HS-27A (cell line): ENCODE results near the gene SOWAHB.

Source experiments
- DNase-seq: peaks from one replicate; pipeline ENCODE4 v3.0.0-alpha.2; 2012; ENCODE audit warnings: low read depth, missing footprints

The SOWAHB gene

GRCh38 chr4:76897536-76898384 lies at the start of gene SOWAHB:
SOWAHB (minus strand) TSS chr4:76898144; CDS start chr4:76897849, 295 bp downstream.
- DNase-seq, result no peak

- DNase-seq, result no peak
Observed at GRCh38 chr4:76947369-76947768, 49.4 kb upstream of the SOWAHB start.

DNA sequence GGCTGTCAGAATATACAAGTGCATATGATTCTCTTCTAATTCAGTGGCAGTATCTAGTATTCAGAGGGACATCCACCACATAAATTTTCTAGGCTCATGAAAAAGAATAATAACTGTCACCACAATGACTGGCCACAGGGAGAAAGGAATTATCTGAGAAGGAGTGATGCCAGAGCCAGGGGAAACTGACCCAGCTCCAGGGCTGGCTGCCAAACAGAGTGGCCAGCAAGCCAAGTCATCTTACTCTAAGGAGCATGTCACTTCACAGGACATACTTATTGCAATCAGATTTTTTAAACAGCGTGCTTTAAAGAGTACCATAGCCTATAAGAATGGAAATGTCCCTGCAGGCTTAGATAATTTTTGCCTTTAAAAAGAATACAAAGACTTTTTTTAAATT lies 45.8 kb upstream of the SOWAHB start:
- DNase-seq, result no peak

- DNase-seq, result no peak
Observed at GRCh38 chr4:76943129-76943620, 45.2 kb upstream of the SOWAHB start.

- DNase-seq, result no peak
Observed at GRCh38 chr4:76939184-76939583, 41.2 kb upstream of the SOWAHB start.

GRCh38 chr4:76931576-76932276 lies 33.8 kb upstream of the SOWAHB start:
- DNase-seq, result no peak

GRCh38 chr4:76931087-76931486 lies 33.1 kb upstream of the SOWAHB start:
- DNase-seq, result no peak

DNA sequence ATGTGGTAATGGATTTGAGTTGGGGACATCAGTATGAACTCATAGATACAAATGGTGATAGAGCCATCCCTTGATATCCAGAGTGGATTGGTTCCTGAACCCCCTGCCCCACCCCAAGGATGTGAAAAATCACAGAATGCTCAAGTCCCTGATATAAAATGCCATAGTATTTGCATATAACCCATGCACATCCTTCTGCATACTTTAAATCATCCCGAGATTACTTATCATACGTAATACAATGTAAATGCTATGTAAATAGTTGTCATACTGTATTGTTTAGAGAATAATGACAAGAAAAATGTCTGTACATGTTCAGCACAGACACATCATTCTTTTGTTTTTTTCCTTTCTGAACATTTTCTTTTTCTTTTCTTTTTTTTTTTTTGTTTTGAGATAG lies 32.7 kb upstream of the SOWAHB start:
- no peak for DNase-seq

GRCh38 chr4:76926841-76927240 lies 28.9 kb upstream of the SOWAHB start:
- DNase-seq, result no peak

GRCh38 chr4:76923619-76924357 lies 25.8 kb upstream of the SOWAHB start:
- DNase-seq, result no peak

GRCh38 chr4:76920715-76921114 lies 22.8 kb upstream of the SOWAHB start:
- no peak for DNase-seq

GRCh38 chr4:76909711-76910110 lies 11.8 kb upstream of the SOWAHB start:
- no peak for DNase-seq

DNA sequence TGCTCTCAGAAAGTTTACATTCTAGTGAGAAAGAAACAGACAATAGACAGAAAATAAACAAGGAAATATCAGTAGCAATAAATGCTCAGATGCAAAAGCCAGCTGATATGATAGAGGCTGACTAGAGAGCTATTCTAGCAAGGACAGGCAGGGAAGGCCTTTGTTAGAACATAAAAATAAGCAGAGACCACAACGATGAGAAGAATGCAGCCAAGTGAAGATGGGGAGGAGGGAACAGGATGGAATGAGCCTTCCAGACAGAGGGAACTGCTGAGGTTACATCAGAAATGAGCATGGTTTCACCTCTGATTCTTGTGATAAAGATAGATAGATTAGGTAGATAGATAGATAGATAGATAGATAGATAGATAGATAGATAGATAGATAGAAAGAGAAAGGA lies 7.6 kb upstream of the SOWAHB start:
- DNase-seq, result peak; percentile 26

DNA sequence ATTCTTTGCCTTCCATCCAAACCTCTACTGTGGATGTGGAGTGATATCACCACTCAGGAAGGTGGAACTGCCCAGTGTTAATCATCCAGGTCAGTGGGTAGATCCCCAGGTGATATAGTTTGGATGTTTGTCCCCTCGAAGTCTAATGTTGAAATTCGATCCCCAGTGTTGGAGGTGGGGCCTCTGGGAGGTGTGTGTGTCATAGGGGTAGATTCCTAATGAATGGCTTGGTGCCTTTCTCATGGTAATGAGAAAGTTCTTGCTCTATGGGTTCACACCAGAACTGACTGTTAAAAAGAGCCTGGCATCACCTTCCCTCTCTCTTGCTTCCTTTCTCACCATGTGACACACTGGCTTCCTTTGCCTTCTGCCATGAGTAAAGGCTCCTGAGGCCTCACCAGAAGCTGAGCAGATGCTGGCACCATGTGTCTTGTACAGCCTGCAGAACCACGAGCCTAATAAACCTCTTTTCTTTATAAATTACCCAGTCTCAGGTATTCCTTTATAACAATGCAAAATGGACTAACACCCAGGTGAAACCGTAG lies 6.8 kb upstream of the SOWAHB start:
- DNase-seq, result no peak

DNA sequence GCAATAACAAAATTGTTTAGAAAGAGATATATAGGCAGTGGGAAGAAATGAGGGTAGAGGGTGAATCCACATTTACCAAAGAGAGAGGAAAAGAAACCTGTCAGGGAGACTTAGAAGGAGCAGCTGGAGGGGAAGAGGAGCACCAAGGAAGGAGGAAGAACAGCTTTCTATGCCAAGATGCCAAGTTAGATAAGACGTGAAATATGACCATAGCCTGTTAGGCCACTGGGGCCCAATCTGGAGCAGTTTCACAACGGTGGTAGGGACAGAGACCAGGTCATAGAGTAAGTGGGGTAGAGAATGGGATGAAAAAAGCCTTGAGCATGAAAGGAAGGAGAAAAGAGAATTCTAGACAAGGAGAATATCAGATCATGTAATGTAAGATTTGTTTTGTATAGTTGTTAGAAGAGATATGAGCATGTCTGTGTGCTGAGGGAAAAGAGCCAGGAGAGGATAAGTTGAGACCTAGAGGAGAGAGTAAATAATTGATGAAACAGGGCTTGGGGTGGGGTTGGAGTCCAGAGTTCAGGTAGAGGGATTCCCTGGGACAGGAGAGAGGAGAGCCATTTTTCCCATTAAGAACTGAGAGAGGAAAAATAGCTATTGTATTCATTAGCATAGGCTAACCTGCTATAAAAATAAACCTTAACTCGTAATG lies 4.4 kb upstream of the SOWAHB start:
- no peak for DNase-seq

DNA sequence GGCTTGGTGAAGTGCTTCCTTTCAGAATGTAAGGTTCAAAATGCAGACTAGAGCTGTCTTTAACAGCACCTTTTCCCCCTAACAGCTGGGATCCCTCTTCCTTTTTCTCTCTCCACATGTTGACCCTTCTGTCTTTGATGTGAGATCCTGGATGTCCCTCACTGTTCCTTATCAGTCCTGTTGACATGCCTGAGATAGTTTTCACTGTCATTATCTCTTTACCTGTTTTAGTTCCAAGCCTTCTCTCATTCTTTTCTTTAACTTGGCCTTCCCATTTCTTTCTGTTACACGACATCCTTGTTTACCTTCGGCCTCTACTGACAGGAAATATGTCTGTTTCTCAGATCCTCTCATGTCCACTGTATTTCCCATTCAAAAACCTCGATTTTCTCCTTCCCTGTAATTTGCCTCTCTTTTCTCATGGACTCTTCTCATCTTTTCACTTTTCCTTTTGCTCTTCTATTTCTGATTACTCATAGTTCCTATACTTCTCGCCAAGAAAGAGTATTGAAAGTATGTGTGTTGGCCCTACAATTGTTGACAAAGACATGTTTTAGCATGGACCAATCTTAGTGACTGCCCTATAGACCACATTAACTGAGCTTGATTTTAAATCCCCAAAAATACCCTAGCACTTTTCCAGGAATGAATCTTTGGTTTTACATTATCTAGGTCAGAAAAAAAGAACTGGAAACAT lies 1.2 kb upstream of the SOWAHB start:
- DNase-seq, result no peak

GRCh38 chr4:76898385-76898692 lies 395 bp upstream of the SOWAHB start:
- DNase-seq, result no peak

DNA sequence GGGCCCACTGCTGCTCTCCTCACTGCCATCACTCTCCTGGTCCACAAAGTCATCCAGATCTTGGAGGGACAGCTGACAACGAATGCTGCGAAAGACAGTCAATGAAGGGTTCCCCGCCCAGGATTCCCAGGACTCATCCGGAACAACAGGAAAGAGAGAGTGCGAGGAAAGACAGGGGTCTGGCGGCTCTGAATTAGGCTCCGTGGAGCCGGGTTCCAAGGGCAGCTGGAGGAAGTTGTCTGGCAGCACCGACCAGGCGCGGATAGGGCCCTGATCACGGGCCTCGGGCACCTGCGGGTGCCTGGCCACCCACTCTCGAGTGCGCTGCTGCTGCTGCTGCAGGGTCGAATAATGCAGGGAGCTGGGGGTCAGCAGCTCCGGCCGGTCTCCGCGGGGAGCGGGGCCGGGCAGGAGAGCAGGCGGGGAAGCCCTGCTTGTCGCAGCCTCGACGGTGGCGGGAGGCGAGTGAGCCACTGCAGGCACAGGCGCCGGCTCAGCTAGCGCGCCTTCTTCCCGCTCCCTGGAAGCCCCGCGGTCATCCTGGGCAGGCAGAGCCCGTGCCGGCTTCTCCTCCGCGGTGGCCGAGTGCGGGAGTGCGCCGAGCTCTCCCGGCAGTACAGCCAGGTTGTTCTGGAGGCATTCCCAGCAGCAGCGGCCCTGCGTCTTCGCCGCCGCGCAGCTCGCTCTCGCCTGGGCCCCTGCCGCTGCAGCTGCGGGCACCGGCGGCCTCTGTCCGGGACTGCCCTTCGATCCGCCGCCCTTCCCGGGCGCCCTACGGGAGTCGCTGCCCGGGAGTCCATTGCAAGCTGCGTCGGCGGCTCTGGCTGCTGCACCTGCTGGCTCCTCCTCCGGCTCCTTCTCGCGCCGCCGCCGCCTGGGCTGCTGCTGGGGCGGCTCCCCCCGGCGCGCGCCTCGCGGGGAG lies 1.1 kb downstream of the SOWAHB start:
- no peak for DNase-seq

GRCh38 chr4:76896048-76896447 lies 1.9 kb downstream of the SOWAHB start:
- DNase-seq, result no peak

DNA sequence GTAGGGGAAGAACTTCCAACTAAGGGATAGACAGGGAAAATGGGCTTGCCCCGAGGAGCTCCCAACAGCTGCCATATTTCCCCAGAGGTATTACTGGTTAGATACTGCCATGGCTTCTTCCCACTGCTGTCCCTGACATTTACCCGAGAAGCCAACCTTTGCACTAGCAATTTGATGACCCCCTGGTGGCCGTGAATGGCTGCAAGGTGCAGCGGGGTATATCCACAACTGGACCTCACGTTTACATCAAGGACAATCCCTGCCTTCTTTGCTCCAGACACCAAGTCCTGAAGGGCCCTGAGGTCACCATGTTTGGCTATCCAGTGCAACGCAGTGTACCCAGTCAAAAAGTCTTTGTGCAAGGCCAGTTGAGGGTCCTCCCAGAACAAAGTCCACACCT lies 2.3 kb downstream of the SOWAHB start:
- DNase-seq, result no peak
